22Rv1 (cell line): ENCODE measurements around the gene DNAJC5.

Experiments used
- CTCF ChIP-seq: fragments of 450-650 bp; IDR thresholded peaks from 2 replicates; pipeline ENCODE4 v1.5.1; 2017; ENCODE audit warnings: mild to moderate bottlenecking
- ZFX ChIP-seq: fragments of 450-650 bp; IDR thresholded peaks from 2 replicates; pipeline ENCODE4 v1.6.1; 2017; ENCODE audit warnings: antibody characterized with exemption, borderline replicate concordance

GRCh38 chr20:63980317-63980805 is 85.4 kb downstream of the DNAJC5 start:
- TF ChIP-seq CTCF (no peak), ZFX (no peak)
